Adrenal gland (tissue), 12 donors: Measurements from ENCODE around the gene MICU2. TPM values are rescaled to one million over a fixed set of nuclear protein-coding genes. Genes with fewer than 3 reads are reported as not detected.

Experiments
- DNase-seq, 7 donors: peaks; one replicate each; pipeline ENCODE4 v3.0.0-alpha.2; 2019 to 2020
- H3K27ac ChIP-seq, 5 donors: fragments of 200-600 bp; sonication (generic) in 4 of 5; 1 replicate in 3 of 5; 2 replicates in 2 of 5; pipeline versions ENCODE4 v1.5.1 to v1.8.0; 2016 to 2020; ENCODE audit warnings: mild to moderate bottlenecking in 1 of 5
- H3K27me3 ChIP-seq: fragments of 200-600 bp; 2 replicates; pipeline ENCODE4 v1.8.0; 2021
- H3K36me3 ChIP-seq, 2 donors: fragments of 200-600 bp; replicated peaks in 1 of 2; 1 replicate in 1 of 2; 2 replicates in 1 of 2; pipeline versions ENCODE4 v1.5.1 to v1.8.0; 2018 to 2022
- H3K4me1 ChIP-seq, 2 donors: fragments of 200-600 bp; replicated peaks in 1 of 2; 1 replicate in 1 of 2; 2 replicates in 1 of 2; pipeline versions ENCODE4 v1.5.1 to v1.8.0; 2018 to 2021
- H3K4me3 ChIP-seq, 4 donors: fragments of 200-600 bp; sonication (generic) in 3 of 4; one replicate each; pipeline ENCODE4 v1.5.1; 2016 to 2018
- H3K9me3 ChIP-seq, 3 donors: fragments of 200-600 bp; sonication (generic) in 1 of 3; replicated peaks in 1 of 3; 1 replicate in 2 of 3; 2 replicates in 1 of 3; pipeline versions ENCODE4 v1.5.1 to v1.8.0; 2016 to 2021
- POLR2A ChIP-seq, 2 donors: fragments of 450-650 bp; IDR thresholded peaks; one replicate each; pipeline ENCODE4 v1.6.1; 2017; ENCODE audit warnings: antibody characterized with exemption in 2 of 2, mild to moderate bottlenecking in 2 of 2, moderate library complexity in 1 of 2
- WGBS, 4 donors: extraction: QIAGEN DNeasy Blood & Tissue Kit in 2 of 4; methylation state at CpG; one replicate each; pipeline versions ENCODE4 v1.1.5 to v1.1.7; 2013 to 2017; 5-methylcytosine and 5-hydroxymethylcytosine counted together
- intact Hi-C, 2 donors: fragments of 100-400 bp; cut with DNase I; formaldehyde crosslinking; loops; one replicate each; pipeline versions ENCODE4 v1.14.1 to v1.15.0; 2022 to 2023
- polyA plus RNA-seq, 3 donors: library from polyadenylated mRNA; stranded (reverse); fragments of 200-250 nt in 2 of 3; fragments of 350-450 nt in 1 of 3; fragmentation: Illumina TruSeq in 1 of 3; extraction: RNeasy Lipid Tissue Mini Kit (QIAGEN cat#74804) in 1 of 3; gene quantifications; one replicate each; pipeline ENCODE4 v1.2.3, GENCODE V29; 2013 to 2014
- total RNA-seq, 9 donors: library from RNA; depleted of rRNA in 4 of 9; stranded (reverse); fragments of >200 nt in 4 of 9; fragments of 120-200 nt in 1 of 9; fragmentation: NEBNext Ultra II Directional in 1 of 9; extraction: Animal tissue kit (Norgen Biotek cat#: 25700) in 1 of 9; gene quantifications; one replicate each; pipeline versions ENCODE4 v1.1.0 to v1.2.4, GENCODE V29; 2013 to 2023
- TF ChIP-seq, protein P1 (sequence below), 6 experiments: fragments of 450-650 bp in 4 of 6; fragments of 200-600 bp in 2 of 6; sonication (generic) in 1 of 6; IDR thresholded peaks; 1 replicate in 5 of 6; 2 replicates in 1 of 6; pipeline versions ENCODE4 v1.5.1 to v1.8.0; 2016 to 2021; ENCODE audit warnings: antibody characterized with exemption in 6 of 6, mild to moderate bottlenecking in 2 of 6, moderate library complexity in 1 of 6
- donor health status: healthy with polysubstance abuse.
- donor health status: Bipolar disorder and iron deficiency.
- donor health status: DM: yes; HTN: yes; CAD: no.
- donor health status: DM: no; HTN: no; CAD: no.
- donor health status: DM: no; HTN: no; CAD: no.
- donor health status: DM: yes; HTN: yes; CAD: no.

MICU2 gene
- total and polyA plus RNA-seq, 12 donors = 39.7 to 157 (median 59.7) TPM

DNA sequence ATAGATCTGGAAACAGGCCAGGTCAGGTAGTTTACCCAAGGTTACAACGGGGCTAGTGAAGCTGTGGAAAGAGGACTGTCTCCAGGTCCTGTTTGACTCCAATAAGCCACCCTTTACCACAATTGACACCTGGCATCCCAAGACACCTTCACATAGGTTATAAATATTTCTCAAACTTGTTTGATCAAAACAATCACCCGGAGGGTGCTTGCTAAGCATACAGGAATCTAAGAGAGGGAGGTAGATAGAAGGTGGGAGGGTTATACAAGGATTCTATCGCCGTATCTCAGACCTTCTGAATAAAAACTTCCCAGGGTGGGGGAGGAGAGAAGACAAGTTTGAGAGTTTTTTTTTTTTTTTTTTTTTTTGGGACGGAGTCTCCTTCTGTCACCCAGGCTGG is 55.4 kb downstream of the MICU2 start:
- no peaks in the 10 kb centered on the region for H3K27me3 ChIP-seq
- 81 to 96% (median 94%) methylated on average over 5 of the region's 5 CpGs for WGBS, 4 donors
- H3K27ac ChIP-seq = no peak overlapping the region
- no peaks in the 10 kb centered on the region for H3K9me3 ChIP-seq
- no peak overlapping the region for H3K4me3 ChIP-seq
- no peaks in the 10 kb centered on the region for H3K4me1 ChIP-seq
- TF ChIP-seq, protein P1, sequence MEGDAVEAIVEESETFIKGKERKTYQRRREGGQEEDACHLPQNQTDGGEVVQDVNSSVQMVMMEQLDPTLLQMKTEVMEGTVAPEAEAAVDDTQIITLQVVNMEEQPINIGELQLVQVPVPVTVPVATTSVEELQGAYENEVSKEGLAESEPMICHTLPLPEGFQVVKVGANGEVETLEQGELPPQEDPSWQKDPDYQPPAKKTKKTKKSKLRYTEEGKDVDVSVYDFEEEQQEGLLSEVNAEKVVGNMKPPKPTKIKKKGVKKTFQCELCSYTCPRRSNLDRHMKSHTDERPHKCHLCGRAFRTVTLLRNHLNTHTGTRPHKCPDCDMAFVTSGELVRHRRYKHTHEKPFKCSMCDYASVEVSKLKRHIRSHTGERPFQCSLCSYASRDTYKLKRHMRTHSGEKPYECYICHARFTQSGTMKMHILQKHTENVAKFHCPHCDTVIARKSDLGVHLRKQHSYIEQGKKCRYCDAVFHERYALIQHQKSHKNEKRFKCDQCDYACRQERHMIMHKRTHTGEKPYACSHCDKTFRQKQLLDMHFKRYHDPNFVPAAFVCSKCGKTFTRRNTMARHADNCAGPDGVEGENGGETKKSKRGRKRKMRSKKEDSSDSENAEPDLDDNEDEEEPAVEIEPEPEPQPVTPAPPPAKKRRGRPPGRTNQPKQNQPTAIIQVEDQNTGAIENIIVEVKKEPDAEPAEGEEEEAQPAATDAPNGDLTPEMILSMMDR (IDR thresholded peaks at IDR 0.05) = no peak
- no peak for TF ChIP-seq POLR2A (IDR thresholded peaks at IDR 0.05)
- intact Hi-C loops = no loop called here
- DNase-seq = no peak
- no peaks in the 10 kb centered on the region for H3K36me3 ChIP-seq

DNA sequence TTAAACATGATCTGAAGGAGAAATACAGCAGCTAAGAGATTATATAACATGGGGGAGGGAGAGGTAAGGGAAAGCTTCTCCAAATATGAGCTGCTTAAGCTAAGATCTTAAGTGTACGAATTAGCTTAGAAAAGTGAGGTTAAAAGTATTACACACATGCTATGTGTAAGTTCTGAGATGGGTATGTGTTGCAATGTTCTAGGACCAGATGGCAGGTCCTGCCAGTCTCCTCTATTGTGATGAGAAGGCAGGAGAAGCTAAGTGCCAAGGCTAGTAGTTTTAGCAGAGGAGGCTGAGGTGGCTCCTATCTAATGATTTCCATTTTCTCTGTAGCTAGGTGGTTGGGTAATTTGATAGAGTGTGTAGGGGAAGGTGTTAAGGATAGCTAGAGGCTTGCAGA is 57.6 kb downstream of the MICU2 start:
- H3K4me1 ChIP-seq = peaks cover 0 to 19% of the 10 kb centered on the region in 2 donors
- no peaks in the 10 kb centered on the region for H3K27me3 ChIP-seq
- H3K9me3 ChIP-seq = no peaks in the 10 kb centered on the region
- DNase-seq = no peak
- no peak overlapping the region for H3K4me3 ChIP-seq
- WGBS, 4 donors = 80 to 96% (median 92%) methylated on average over 1 of the region's 1 CpG
- intact Hi-C loops = no loop called here
- H3K27ac ChIP-seq = no peak overlapping the region
- no peak for TF ChIP-seq POLR2A (IDR thresholded peaks at IDR 0.05)
- TF ChIP-seq, protein P1 (IDR thresholded peaks at IDR 0.05) = no peak
- no peaks in the 10 kb centered on the region for H3K36me3 ChIP-seq

DNA sequence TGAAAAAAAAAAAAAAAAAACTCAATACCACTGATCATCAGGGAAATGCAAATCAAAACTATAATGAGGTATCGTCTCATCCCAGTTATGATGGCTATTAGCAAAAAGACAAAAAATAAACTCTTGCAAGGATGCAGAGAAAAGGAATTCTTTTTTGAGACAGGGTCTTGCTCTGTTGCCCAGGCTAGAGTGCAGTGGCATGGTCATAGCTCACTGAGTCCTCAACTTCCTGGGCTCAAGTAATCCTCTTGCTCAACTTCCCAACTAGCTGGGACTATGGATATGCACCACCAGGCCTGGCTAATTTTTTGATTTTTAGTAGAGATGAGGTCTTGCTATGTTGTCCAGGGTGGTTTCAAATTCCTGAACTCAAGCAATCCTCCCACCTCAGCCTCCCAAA is 59.5 kb downstream of the MICU2 start:
- peaks cover 0 to 27% of the 10 kb centered on the region in 2 donors for H3K4me1 ChIP-seq
- WGBS, 4 donors = 94 to 100% (median 96%) methylated on average over 1 of the region's 1 CpG
- no peak for DNase-seq
- H3K9me3 ChIP-seq = no peaks in the 10 kb centered on the region
- TF ChIP-seq, protein P1 (IDR thresholded peaks at IDR 0.05) = no peak
- no peak for TF ChIP-seq POLR2A (IDR thresholded peaks at IDR 0.05)
- H3K4me3 ChIP-seq = no peak overlapping the region
- intact Hi-C loops = no loop called here
- no peaks in the 10 kb centered on the region for H3K36me3 ChIP-seq
- no peak overlapping the region for H3K27ac ChIP-seq
- no peaks in the 10 kb centered on the region for H3K27me3 ChIP-seq

DNA sequence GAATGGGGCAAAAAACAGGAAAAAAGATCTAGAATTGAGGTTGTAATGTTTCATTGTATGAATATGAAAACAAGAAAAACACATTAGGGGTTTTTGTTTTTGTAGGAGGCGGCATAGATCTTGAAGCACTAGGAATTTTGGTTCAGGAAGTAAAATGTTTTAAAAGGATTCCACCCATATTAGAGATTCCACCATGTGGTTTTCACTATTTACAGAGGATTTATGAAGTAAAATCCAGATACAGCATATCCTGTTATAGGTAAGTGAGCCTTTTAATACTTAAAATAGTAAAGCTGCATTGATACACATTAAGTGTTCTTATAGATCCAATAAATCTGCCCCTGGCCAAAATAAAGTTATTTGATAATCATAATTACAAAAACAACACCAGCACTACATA is 61.4 kb downstream of the MICU2 start:
- Histone ChIP-seq H3K4me1 (peaks cover 0 to 27% of the 10 kb centered on the region in 2 donors), H3K27ac (no peak overlapping the region), H3K36me3 (no peaks in the 10 kb centered on the region), H3K4me3 (no peak overlapping the region), H3K9me3 (no peaks in the 10 kb centered on the region), H3K27me3 (no peaks in the 10 kb centered on the region)
- intact Hi-C loops = no loop called here
- 90 to 96% (median 93%) methylated on average over 1 of the region's 1 CpG for WGBS, 4 donors
- no peak for DNase-seq
- TF ChIP-seq, protein P1 (IDR thresholded peaks at IDR 0.05) = no peak
- TF ChIP-seq POLR2A (IDR thresholded peaks at IDR 0.05) = no peak
